GM18909 (cell line): Measurements from ENCODE around the gene BLOC1S4.

Experiments used
- ATAC-seq: cut with Tn5 transposase; IDR thresholded peaks from one replicate; pipeline ENCODE4 v1.9.1; 2021; ENCODE audit warnings: mild to moderate bottlenecking; ENCODE audit not compliant: unreplicated experiment, poor library complexity

The BLOC1S4 gene

DNA sequence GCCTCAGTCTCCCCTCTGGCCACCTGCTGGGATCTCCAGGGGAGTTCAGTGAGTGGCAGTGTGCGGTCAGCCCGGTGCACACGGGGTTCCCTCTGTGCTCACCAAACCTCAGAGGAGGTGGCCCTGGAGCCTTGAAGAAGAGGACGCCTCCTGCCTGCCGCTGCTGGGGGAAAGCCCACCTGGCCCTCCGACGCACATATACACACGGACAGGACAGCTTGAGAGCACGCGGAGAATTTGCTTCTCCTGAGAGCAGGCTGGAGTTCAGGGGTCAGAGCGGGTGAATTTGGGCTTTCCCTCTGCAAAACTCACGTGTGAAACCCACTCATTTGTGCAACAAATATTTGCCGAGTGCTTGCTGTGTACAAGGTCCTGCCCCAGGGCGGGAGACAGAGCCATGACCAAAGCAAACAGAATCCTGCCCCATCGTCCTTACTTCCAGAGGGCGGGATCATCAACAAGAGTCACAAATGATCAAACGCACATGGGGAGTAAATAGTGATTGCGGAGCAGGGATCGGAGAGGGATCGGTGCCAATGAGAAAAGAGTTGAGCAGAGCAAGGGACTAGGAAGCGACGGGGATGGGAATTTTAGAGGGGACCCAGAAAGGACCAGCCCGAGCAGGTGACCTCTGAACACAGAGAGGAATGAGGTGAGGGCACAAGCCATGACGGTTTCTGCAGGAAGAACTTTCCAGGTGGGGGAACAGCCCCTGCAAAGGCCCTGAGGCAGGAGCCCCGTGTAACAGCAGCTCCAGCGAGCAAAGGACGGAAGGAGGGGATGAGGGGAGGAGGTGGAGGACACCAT lies 17.6 kb downstream of the BLOC1S4 start:
- ATAC-seq = no peak

GRCh38 chr4:6734165-6734786 lies 18.3 kb downstream of the BLOC1S4 start:
- no peak for ATAC-seq

DNA sequence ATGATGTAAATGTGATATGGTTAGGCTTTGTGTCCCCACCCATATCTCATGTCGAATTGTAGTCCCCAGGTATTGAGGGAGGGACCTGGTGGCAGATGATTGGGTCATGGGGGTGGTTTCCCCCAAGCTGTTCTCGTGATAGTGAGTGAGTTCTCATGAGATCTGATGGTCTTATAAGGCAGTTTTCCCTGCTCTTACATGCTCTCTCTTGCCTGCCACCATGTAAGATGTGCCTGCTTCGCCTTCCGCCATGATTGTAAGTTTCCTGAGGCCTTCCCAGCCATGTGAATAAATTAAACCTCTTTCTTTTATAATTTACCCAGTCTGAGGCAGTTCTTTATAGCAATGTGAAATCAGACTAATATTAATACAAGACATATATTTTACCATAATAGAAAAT lies 23.9 kb downstream of the BLOC1S4 start:
- no peak for ATAC-seq

DNA sequence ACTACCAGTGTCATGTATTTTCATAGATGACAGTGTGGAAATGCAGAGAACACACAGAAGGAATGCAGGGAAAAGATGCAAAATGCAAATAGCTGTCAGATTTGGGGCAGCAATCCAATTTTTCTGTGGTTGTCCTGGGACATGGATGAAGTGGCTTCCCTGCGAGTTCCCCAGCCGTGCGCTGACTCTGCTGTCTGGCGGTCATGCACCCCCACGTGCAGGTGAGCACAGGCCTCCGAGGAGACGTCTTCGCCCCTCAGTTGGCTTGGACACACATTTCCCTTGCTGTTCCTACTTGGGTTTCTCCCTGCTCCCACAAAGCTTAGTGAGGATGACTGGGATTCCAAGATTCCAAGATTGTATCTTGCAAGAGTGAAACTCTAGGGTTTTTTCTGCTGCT lies 24.4 kb downstream of the BLOC1S4 start:
- ATAC-seq = no peak

GRCh38 chr4:6742507-6742906 lies 26.5 kb downstream of the BLOC1S4 start:
- ATAC-seq = no peak

DNA sequence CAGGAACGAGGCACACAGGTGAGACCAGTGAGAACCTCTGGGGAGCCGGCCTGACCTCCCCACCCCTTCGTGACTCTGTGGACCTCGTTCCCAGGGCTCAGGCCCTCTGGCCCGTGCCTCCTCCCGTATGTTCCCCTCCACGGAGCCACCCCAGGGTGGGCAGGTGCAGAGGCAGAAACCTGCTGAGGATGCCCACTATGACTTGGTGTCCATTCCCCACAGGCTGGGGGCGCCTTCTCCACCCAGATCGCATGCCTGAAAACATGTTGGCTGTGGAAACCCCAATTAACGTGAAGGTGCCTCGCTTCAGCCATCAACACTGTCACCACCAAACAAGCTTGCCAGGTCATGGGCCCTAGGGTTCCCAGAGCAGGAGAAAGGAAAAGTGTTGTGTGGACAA lies 27.0 kb downstream of the BLOC1S4 start:
- ATAC-seq = no peak

GRCh38 chr4:6746721-6747293 lies 30.8 kb downstream of the BLOC1S4 start:
- ATAC-seq = no peak

- no peak for ATAC-seq
Measured at GRCh38 chr4:6747294-6748051, 31.5 kb downstream of the BLOC1S4 start.

DNA sequence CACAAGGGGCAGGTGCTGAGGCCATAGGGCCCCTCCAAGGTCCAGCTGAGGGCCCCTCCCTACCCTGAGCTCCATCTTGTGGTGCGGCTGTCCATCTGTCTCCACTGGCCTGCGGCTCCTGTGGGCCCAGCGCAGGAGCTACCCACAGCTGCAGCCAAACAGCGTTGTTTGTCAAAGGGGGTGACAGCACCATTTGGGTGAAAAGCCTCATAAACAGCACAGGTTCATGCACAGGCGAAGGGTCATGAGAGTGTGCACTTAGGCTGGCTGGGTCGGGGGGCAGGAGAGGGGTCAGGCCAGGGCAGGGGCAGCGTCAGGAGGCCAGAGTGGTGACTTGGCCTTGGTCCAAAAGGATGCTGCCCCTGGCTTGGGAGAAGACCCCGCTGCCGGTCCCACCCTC lies 32.3 kb downstream of the BLOC1S4 start:
- no peak for ATAC-seq

GRCh38 chr4:6749340-6750171 lies 33.6 kb downstream of the BLOC1S4 start:
- no peak for ATAC-seq

GRCh38 chr4:6750286-6751221 lies 34.6 kb downstream of the BLOC1S4 start:
- ATAC-seq = no peak

DNA sequence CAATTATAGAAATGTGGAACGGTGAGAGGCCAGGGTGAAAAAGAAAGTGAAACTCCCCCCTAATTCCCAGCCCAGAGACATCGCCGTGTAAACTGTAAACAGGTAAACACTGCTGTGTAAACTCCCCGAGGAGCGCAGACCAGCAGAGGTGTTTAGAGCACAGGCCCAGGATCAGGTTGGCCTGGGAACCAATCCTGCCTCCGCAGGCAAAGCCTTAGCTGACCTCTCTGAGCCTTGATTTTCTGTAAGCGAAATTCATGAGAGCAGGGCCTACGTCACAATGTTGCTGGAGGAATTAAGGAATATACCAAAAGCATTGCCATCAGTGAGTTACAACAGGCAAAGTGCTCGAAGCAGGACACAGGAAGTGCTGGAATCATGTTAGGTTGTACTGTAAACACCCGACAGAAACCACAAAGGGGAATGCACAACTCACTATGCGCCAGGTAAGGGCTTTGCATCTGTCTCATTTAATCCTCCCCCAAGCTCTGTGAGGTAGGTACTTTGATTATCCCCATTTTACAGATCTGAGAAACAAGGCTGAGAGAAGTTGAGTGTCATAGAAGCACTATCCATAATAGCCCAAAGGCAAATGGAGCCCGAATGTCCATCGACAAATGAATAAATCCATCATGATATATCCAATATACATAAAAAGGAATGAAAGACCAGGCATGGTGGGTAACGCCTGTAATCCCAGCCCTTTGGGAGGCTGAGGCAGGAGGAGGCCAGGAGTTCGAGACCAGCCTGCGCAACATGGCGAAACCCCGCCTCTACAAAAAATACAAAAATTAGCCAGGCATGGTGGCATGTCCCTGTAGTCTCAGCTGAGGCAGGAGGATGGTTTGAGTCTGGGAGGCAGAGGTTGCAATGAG lies 35.9 kb downstream of the BLOC1S4 start:
- ATAC-seq = no peak

- ATAC-seq = no peak
Measured at GRCh38 chr4:6752486-6752829, 36.5 kb downstream of the BLOC1S4 start.

DNA sequence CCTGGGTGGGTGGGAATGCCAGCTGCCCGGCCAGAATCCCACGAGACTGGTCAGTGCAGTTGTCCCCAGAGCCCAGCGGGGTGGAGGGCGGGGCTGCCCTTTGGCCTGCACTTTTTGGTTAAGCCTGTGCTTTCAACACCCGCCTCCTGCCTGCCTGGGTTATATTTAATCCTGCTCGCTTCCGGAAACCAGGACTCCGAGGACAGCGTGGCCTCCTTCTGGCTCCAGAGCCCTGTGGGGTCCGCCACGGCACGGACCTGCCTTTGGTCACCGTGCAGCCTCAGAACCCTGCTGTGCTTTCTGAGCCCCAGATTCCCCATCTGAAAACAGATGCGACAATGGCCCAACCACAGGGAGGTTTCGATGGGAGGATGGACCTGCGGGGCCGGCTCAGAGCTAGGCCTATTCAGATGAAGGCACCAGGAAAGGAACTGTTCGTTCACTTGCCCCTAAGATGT lies 37.2 kb downstream of the BLOC1S4 start:
- no peak for ATAC-seq

DNA sequence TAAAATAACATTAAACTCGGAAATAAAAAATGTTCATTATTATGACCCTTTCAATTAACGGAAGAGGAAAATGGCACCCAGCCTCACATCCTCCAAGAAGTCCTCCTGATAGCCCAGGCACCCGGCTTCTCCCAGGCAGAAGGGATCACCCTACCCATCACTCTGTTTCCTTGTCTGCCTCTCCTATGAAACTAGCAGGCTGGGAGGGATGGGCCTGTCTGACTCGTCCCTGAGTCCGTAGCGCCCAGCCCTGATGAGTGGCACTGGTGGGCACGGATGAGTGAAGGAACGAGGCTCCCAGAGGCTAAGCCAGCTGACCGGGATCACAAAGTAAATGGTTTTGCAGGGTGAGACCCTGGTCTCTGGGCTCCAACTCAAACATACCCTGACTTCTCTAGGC lies 37.9 kb downstream of the BLOC1S4 start:
- no peak for ATAC-seq

GRCh38 chr4:6754481-6755087 lies 38.6 kb downstream of the BLOC1S4 start:
- ATAC-seq = no peak

- no peak for ATAC-seq
Measured at GRCh38 chr4:6755088-6755753, 39.2 kb downstream of the BLOC1S4 start.
